Testis (tissue), 2 donors: ENCODE results near the gene PIP5K1A.

Source experiments
- POLR2A ChIP-seq: fragments of 450-650 bp; IDR thresholded peaks from one replicate; pipeline ENCODE4 v1.6.1; 2017; ENCODE audit warnings: antibody characterized with exemption, mild to moderate bottlenecking, moderate library complexity
- TF ChIP-seq, protein P1 (sequence below), 3 experiments: fragments of 450-650 bp in 2 of 3; fragments of 200-600 bp in 1 of 3; sonication (generic) in 1 of 3; IDR thresholded peaks; one replicate each; pipeline ENCODE4 v1.5.1; 2016 to 2019; ENCODE audit warnings: antibody characterized with exemption in 3 of 3, mild to moderate bottlenecking in 2 of 3, moderate library complexity in 1 of 3

DNA sequence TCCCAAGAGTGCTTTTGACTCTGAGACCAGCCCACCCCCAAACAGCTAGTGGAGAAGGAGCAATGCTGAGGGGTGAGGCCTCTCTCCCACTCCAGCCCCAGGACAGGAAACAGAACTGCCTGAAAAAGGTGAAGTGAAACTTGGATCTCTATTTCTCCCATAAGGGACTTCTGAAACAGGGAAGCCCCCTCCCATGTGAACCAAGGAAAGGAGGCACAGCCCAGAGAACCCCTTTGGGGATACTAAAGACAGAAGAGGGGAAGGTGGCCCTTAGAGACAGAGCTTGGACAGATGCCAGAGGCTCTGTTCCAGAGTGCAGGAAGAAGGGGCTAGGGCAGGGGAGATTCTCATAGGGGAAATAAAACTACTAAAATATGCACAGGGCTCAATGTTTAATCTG, 39.0 kb upstream of the PIP5K1A start:
- TF ChIP-seq, protein P1, sequence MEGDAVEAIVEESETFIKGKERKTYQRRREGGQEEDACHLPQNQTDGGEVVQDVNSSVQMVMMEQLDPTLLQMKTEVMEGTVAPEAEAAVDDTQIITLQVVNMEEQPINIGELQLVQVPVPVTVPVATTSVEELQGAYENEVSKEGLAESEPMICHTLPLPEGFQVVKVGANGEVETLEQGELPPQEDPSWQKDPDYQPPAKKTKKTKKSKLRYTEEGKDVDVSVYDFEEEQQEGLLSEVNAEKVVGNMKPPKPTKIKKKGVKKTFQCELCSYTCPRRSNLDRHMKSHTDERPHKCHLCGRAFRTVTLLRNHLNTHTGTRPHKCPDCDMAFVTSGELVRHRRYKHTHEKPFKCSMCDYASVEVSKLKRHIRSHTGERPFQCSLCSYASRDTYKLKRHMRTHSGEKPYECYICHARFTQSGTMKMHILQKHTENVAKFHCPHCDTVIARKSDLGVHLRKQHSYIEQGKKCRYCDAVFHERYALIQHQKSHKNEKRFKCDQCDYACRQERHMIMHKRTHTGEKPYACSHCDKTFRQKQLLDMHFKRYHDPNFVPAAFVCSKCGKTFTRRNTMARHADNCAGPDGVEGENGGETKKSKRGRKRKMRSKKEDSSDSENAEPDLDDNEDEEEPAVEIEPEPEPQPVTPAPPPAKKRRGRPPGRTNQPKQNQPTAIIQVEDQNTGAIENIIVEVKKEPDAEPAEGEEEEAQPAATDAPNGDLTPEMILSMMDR (IDR thresholded peaks at IDR 0.05): no peak
- TF ChIP-seq POLR2A: no peak
